Activated effector memory CD4-positive, alpha-beta T cell treated with anti-CD3 and anti-CD28 coated beads, Interleukin-2, amount 50 U/mL, for 16 hours (primary cell): ENCODE measurements around the gene MIP.
"Not testable (repeated sequence)": the region's sequence is repeated elsewhere in the genome, so short reads cannot be mapped to it uniquely, and the experiment has no call there.

Experiments used
- DNase-seq: peaks from one replicate; pipeline ENCODE4 v3.0.0-alpha.2; 2020

The MIP gene

DNA sequence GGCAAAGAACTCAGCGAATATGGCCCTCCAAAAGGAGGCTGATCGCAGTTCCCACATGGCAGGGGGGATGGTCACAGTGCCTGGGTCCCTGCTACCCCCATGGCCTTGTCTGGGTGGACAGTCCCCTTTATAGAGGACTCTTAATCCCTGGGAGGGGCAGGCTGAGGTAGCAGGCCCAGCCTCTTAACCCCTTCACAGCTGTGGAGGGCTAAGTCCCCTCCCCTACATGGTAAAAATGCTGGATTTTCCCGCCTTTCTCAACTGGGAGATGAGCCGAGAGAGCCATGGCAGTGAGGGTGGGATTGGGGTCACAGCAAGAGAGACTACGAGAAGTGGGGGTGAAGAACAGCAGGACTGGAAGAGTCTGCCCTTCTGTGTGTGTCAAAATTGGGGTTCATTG, at the start of gene MIP:
Gene MIP, minus strand, starts transcription at position 101 of the 400 bp plus-strand sequence. Its CDS starts 44 bp downstream, at position 57.
- DNase-seq = no peak

DNA sequence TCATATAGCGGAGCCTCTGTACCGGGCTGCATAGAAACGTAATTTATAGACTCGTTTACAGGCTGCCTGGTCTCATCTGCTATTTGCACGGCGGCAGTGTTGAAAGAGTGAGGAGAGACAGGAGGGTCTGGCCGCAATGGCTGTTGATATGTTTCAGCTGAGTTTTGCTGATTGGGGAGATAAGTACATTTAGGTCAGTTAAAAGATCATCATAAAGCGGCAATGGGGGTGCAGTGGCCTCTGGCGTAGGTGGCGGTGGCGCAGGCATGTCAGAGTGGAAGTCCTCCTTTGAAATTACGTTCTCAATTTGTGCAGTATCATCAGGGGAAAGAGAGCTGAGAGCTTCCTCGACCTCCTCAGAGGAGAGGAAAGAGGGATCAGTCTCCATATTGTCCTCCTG, 45.4 kb upstream of the MIP start:
- not testable (repeated sequence) for DNase-seq

DNA sequence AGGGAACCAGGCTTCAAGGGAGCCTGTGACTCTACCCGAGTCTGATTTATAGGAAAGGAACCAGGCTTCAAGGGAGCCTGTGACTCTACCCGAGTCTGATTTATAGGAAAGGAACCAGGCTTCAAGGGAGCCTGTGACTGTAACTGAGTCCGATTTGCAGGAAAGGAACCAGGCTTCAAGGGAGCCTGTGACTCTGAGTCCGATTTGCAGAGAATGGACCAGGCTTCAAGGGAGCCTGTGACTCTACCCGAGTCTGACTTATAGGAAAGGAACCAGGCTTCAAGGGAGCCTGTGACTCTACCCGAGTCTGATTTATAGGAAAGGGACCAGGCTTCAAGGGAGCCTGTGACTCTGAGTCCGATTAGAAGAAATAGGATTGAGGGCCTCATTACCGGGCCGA, 45.0 kb upstream of the MIP start:
- not testable (repeated sequence) for DNase-seq

DNA sequence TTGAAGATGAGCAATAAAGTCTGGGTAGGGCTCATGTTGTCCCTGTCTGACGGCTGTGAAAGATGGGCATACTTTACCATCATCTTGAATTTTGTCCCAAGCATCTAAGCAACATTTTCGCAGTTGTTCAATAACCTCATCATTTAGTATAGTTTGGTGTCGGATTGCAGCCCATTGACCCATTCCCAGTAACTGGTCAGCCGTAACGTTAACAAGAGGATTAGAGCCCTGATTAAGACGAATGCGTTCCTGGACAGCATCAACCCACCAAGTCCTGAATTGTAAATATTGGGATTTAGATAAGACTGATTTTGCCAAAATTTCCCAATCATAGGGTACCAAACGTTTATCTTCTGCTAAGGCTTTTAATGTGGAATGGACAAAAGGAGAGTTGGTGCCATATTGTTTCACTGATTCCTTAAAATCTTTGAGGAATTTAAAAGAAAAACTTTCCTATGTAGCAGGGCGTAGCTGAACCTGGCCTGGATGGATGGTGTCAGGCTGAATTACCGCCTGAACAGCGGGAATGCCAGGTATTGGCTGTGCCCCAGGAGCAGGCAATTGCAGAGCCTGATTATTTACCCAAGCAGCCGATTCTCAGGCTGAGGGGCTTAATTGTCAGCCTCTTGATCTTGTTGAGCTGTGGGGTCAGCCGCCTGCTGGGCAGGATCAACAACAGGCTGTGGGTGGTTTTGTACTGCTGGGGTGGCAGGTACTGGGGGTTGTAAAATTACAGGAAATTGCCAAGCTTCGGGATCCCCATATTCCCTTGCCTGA, 43.9 kb upstream of the MIP start:
- not testable (repeated sequence) for DNase-seq

DNA sequence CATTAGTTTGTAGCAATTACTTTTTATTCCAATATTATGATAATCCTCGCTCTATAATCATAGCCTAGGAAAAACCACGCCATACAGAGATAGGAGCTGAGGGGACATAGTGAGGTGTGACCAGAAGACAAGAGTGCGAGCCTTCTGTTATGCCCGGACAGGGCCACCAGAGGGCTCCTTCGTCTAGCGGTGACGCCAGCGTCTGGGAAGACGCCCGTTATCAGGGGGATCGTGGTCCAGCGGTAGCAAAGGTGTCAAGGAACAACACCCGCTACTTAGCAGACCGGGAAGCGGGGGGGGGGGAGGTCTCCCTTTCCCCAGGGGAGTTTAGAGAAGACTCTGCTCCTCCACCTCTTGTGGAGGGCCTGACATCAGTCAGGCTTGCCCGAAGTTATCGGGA, 42.2 kb upstream of the MIP start:
- DNase-seq = peak; percentile 88

DNA sequence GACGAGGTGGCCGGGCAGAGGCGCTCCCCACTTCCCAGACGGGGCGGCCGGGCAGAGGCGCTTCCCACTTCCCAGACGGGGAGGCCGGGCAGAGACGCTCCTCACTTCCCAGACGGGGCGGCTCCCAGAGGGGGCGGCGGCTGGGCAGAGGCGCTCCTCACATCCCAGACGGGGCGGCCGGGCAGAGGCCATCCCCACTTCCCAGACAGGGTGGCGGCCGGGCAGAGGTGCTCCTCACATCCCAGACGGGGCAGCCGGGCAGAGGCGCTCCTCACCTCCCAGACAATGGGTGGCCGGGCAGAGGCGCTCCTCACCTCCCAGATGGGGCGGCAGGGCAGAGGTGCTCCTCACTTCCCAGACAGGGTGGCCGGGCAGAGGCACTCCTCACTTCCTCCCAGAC, 40.0 kb upstream of the MIP start:
- DNase-seq = not testable (repeated sequence)

DNA sequence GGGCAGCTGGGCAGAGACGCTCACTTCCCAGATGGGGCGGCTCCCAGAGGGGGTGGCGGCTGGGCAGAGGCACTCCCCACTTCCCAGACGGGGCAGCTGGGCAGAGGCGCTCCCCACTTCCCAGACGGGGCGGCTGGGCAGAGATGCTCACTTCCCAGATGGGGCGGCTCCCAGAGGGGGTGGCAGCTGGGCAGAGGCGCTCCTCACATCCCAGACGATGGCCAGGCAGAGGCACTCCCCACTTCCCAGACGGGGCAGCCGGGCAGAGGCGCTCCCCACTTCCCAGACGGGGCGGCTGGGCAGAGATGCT, 39.6 kb upstream of the MIP start:
- DNase-seq = not testable (repeated sequence)

DNA sequence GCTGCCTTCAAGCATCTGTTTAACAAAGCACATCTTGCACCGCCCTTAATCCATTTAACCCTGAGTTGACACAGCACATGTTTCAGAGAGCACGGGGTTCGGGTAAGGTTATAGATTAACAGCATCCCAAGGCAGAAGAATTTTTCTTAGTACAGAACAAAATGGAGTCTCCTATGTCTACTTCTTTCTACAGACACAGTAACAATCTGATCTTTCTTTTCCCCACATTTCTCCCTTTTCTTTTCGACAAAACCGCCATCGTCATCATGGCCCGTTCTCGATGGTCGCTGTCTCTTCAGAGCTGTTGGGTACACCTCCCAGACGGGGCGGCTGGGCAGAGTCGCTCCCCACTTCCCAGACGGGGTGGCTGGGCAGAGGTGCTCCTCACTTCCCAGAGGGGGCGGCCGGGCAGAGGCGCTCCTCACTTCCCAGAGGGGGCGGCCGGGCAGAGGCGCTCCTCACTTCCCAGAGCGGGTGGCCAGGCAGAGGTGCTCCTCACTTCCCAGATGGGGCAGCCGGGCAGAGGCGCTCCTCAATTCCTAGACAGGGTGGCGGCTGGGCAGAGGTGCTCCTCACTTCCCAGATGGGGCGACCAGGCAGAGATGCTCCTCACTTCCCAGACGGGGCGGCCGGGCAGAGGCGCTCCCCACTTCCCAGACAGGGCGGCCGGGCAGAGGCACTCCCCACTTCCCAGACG, 39.1 kb upstream of the MIP start:
- not testable (repeated sequence) for DNase-seq

DNA sequence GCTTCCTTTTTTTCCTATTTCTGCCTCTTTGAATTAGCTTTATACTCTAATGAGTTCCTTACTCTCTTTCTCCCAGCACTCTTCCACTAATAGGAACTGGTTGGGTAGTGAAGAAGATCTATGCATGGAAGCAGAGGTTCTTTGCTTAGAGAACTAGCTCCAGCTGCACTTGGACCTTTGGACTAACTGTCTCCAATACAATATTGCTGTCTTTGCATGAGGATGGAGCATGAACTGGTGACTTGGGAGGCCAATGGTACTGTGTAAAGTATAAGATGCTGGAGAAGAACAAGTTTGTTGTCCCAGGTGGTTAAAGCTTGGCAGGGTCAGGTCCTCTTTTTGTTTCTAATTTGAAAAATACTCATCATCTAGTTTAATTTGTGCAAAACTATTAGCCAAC, 35.9 kb upstream of the MIP start:
- DNase-seq = no peak

DNA sequence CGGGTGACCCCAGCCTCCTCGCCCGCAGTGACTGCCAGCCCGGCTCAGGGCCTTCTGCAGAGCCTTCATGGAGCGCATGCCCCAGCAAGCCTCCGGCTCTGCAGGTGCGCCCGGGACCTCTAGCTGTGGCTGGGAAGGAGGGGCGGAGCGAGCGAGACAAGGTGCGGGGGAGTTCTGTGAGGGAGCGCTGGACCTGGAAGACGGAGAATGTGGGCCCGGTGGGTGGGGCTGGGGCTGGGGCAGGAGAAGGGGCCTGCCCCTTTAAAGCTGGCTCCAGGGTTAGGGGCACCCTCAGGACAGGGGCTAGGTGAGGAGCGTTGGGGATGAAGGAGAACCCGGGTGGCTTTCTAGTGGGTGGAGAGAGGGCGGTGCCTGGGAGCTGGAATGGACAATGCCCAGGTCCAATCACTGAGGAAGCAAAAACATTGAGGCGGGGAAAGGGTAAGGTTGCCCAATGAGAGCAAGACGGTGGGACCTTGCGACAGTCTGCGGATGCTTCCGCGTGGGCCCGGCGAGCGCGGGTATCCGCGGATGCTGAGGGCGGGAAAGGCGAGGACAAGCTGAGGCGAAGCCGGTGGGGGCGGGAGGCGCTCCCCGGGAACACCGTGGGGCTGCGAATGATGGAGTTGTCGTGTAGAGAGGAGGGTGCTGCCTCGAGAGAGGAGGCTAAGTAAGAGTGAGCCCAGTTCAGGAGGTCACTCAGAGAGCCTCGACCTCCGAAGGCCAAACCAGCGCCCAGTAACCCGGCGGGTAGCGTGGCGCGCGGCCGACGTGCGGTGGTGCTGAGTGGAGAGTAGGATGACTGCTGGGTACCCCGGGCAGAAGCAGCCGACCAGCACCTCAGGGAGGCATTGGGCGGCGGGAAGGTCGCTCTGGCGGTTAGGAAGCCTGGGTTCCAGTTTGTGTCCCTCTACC, 33.8 kb upstream of the MIP start, which contains the start of gene GLS2:
Gene GLS2, minus strand, starts transcription at position 121 of the 915 bp plus-strand sequence. Its CDS starts 43 bp downstream, at position 78.
- DNase-seq = peak; percentile 88

DNA sequence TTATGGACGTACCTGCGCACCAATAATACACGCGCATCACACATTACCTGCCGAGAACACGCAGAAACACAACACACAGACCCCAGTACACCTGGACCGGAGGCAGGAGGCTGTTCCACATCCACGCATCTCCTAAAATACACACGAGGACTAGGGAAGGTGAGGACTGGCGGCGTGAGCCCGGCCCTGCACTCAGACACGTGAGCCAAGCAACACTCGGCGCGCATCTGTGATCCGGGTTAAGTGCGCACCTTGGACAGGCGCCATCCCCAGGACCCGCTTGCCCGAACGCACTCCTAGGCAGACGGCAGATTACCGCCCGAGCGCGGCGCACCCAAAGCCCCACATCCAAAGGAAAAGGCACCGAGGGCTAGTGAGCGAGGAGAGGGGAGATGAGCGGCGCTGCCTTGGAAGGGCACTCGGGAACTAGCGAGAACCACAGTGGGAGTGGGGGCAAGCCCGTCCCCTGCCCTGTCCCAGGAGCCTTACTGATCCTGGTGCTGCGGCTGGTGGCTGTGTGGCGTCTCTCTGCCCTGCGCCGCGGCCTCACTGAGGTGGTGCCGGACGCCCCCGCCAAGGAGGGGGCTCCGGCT, 33.1 kb upstream of the MIP start:
- DNase-seq = peak; percentile 69

DNA sequence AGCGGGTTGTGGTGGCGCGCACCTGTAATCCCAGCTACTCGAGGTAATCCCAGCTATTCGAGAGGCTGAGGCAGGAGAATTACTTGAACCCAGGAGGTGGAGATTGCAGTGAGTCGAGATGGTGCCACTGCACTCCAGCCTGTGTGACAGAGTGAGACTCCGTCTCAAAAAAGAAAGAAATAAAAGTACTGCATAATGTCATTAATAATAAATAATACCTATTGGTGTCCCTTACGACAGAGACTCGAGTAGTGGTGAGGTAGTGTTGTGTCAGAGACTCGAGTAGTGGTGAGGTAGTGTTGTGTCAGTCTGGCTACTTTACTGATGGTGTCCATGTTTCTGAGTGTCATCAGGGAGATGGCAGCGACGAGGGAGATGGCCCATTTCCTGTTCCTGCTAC, 32.2 kb upstream of the MIP start:
- DNase-seq = no peak

DNA sequence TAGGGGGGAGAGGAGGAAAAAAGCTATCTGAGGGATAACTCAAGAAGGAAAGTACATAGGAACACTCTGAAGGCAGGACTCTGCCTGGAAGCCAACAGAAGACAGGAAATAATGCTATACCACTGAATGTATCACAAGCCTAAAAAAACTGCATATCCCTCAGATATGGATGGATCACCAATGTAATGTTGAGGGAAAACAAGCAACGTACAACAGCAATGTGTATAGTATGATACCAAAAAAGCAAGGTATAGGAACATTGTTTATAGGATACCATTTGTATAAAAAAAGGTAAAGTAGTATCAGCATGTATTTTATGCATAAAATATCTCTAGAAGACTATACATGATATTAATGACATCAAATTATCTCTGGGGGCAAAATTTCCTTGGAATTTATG, 30.1 kb upstream of the MIP start:
- no peak for DNase-seq

DNA sequence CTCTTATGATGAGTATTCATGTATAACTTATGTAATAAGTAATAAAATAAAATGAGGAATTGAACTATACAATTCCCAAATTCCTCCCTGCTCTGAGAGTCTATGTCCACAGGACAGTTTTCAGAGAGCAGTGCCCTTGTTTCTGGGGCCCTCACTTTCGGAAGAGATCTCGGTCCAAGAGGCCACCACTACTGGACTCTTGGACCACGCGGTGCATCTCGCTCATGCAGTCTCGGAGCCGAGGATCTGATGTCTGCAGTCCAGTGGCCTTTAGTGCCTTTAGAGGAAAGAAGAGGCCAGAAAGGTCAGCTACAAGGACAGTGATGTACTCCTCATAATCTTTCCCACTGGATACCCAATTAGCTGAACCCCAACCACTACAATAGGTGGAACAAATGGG, 25.2 kb upstream of the MIP start:
- no peak for DNase-seq

DNA sequence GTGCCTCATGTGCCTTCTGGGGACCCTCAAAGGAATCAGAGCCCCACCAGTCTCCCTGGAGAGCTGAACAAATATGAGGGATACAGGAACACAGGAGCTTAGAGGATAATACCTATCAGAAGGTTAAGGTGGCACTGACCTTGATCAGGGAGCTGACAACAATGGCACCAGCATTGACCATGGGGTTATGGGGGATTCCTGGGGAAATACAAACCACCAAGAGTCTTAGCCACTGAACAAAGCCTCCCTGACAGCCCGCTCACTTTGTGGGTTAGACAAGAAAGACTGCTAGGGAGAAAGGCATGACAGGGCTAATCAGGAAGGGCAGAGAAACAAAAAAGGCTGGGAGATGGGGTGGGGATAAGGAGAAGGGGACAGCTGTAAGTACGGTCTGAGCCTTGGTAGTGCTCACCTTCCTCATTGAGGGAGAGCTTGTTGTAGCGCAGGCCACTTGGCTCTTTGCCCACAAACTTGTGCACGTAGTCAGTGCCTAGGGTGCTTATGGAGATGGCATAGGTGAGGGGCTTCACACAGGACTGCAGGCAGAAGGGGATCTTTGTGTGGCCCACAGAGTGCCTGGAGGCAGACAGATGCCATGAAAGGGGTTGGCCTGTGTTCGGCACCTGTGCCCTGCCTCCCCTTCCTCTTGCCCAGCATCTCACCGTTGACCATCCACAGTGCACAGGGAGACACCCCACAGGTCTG, 23.2 kb upstream of the MIP start:
- no peak for DNase-seq

DNA sequence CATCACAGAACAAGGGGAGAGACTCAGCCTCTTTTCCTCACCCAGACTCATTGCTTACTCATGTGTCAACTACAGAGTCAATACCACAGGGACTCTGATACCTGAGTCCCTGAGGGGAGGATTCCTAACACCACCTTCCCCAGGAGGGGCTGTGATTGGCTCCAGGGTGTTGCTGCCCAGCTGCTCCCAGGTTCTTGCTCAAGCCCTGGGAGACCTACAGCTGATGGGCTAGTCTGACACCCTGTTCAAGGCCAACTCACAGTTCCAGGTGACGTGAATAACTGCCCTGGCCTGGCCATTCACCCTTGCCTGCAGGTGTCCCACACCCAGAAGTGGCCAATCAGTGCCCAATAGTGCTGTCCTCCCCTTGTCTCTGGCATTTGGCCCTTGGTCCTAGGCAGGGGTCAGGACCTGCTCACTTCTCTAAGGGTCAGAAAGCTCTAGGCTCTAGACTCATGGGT, 22.5 kb upstream of the MIP start:
- DNase-seq = no peak

DNA sequence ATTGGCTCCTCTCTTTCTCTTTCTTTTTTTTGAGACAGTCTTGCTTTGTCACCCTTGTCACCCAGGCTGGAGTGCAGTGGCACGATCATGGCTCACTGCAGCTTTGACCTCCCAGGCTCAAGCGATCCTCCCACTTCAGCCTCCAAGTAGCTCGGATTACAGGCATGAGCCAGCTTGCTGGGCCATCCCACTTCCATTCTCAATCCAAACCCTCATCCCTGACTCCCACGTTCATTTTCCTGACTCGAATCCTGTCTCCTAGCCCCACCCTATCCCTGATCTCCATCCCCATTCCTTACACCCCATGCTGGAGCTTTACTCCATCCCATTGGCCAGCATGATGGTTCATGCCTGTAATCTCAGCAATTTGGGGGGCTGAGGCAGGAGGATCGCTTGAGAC, 21.7 kb upstream of the MIP start:
- DNase-seq = no peak

DNA sequence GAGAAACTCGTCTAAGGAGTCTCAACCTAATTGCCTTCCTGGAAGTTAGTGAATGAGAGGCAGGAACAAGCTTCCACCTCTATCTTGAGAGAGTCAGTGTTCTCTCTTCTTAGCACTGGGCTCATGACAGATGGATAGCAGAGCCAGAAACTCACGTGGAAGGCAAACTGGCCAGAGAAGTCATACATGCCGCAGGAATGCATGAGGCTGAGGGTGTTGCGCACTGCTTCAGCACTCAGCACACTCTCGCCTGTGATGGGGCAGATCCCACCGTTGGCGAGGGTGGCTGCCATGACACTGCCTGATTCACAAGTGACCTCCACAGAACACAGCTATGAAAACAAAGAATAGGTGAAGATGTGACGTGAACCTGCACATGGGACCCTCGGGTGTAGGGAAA, 19.9 kb upstream of the MIP start:
- no peak for DNase-seq

DNA sequence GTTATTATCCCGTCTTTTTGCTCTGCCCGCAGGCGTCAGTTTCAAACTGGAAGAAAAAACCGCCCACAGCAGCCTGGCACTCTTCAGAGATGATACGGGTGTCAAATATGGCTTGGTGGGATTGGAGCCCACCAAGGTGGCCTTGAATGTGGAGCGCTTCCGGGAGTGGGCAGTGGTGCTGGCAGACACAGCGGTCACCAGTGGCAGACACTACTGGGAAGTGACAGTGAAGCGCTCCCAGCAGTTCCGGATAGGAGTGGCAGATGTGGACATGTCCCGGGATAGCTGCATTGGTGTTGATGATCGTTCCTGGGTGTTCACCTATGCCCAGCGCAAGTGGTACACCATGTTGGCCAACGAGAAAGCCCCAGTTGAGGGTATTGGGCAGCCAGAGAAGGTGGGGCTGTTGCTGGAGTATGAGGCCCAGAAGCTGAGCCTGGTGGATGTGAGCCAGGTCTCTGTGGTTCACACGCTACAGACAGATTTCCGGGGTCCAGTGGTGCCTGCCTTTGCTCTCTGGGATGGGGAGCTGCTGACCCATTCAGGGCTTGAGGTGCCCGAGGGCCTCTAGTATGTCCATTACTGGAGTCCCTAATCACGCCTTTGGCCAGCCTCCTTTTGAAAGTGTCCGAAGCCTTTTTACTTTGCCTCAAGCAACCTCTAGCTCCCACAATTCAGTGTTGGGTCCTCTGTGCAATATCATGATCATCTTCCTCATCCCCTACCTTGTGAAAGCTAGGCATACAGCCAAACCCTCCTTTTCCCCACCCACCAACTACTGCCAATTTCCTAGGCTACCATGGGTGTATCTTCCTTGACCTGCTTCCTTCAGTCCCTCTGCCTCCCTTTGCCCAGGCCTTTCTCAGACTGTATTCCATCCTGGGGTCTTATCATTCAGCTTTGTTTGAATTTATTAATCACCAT, 14.8 kb upstream of the MIP start:
- DNase-seq = peak; percentile 64

DNA sequence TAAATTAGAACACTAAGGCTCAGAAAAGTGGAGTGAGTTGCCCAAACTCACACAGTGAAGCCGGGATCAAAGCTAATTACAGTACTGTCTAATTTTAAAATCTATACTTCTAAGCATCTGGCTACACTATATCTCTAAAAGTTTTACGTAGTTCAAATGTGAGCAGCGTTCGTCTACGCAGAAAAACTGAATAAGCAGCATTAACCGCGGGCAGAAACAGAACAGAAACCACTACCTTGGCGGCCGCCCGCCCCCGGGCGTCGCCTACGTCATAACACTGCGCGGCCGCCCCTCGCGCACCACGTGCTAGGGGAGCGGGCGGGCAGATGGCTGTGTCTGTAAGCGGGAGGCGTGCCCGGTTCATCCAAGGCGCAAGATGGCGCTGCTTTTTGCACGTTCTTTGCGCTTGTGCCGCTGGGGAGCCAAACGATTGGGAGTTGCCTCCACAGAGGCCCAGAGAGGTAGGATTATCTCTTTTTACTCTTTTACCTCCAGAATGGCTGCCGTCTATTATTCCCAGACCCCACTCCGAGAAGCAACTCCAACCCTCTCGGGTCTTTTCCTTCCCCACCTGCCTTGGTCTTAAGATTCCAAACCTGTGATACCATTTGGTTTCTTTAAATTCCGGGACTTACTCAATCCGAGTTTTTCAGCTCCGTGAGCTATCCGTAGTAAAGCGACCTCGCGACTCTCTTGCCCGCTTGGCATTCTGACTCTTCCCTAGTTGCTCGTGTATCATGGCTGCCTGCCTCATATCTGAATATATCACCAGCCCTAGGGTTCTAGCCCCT, 14.0 kb upstream of the MIP start, which contains the start of gene SPRYD4:
Gene SPRYD4, plus strand, starts transcription at position 363 of the 791 bp plus-strand sequence. Its CDS starts 14 bp downstream, at position 377.
- peak; percentile 98 for DNase-seq
